HG03159 (cell line): Measurements from ENCODE around the gene AGAP3.

Source experiments
- ATAC-seq: cut with Tn5 transposase; IDR thresholded peaks from one replicate; pipeline ENCODE4 v1.9.1; 2021; ENCODE audit warnings: mild to moderate bottlenecking, moderate library complexity; ENCODE audit not compliant: unreplicated experiment

Gene AGAP3

DNA sequence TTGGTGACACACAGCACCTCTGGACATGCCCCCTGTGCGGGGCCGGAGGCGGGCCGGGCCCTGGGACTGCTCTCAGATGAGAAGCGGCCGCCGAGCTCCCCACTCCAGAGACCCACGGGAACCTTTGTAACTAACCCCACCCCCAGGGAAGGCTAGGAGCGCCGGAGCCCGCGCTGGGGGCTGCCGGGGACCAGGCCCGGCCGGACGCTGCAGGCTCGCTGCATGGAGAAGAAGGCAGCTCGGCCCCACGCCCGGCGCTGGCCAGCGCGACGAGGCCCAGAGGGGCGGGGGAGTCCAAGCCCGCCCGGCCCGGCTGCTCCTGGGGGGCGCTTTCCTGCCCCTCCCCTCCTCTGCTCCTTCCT lies 36.5 kb downstream of the AGAP3 start:
- no peak for ATAC-seq

DNA sequence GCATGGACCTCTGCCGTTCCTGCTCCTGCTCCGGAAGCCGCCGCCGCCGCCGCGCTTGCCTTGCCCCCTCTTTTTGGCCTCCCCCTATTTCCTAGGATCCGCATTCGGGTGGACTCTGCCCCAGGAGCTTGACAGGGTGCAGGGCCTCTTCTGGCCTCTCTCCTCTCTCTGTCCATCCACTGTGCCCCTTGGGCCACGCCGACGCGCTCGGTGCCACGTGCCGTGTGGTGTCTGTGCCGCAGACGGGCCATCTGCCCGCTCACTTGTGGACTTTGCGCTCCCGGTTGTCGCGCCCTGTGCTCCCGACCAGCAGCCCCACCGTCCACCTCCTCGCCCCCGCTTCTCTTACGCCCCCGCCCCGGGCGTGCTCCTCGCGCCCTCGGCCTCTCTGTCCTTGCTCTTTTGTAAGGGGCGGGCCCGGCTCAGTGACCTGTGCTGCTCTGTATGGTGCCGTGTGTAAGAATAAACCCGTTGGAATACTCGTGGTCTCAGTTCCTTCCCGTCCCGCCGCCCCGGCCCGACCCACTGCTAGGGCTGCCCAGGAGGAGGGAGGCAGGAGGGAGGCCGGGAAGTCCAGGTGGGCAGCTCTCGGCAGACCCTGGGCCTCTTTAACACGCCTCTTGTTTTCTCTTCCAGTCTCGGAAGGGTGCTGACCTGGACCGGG lies 37.0 kb downstream of the AGAP3 start:
- ATAC-seq: no peak

GRCh38 chr7:151123822-151124464 lies 37.7 kb downstream of the AGAP3 start:
- ATAC-seq: peak; percentile 89

GRCh38 chr7:151124481-151124880 lies 38.2 kb downstream of the AGAP3 start:
- no peak for ATAC-seq

DNA sequence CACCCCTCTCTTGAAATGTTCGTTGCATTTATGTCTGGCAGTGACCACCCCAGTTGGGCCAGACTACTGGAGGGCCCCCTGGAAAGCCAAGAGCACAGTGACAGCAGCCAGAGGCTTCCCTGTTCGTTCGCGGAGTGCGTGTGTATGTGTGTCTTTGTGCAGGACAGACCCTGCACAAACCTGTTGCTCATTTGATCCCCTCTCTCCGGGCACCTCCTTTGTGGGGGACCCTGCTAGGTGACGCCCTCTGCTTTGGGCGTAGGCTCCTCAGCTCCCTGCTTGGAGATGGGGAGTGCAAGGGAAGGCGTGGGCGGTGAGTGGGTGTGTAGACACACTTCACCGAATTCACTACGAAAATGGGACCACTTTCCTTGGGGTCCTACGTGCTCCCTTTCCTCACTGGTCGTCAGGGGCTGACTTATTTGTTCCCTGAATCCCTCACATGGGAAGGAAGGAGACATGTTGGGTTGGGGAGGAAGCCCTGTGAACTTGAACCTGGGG lies 38.7 kb downstream of the AGAP3 start:
- no peak for ATAC-seq

- no peak for ATAC-seq
These were observed 39.2 kb downstream of the AGAP3 start for GRCh38 chr7:151125470-151125845.

DNA sequence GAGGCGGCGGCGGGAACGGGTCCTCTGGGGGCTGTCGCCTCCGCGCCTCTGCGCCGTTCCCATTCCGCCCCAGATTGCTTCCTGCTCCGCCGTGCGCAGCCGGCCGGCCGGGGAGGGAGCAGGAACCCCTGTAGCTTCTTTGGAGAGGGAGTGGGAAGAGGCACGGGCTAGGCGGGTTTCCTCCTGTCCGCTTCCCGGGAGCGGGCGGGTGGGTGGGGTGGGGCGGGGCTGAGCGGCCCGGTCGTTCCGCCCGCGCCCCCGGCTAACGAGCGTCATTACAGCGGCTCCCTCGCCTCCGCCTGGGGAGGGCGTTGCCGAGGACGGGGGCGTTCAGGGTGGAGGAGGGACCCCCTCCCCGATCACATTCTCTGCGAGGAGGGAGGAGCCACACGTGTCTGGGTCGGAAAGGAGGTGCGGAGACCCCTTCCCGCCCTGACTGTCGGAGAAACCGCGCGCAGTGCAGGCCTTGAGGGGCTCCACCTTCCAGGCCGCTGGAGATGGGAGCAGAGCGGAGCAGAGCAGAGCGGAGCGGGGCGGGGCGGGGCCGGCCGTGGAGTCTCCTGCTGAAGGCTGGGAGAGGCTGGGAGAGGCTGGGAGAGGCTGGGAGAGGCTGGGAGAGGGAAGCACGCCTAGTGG lies 39.7 kb downstream of the AGAP3 start:
- no peak for ATAC-seq

- ATAC-seq: no peak
These were observed 40.3 kb downstream of the AGAP3 start for GRCh38 chr7:151126491-151127137.

GRCh38 chr7:151128144-151128543 lies 41.9 kb downstream of the AGAP3 start:
- no peak for ATAC-seq

GRCh38 chr7:151128716-151129115 lies 42.4 kb downstream of the AGAP3 start:
- ATAC-seq: no peak

DNA sequence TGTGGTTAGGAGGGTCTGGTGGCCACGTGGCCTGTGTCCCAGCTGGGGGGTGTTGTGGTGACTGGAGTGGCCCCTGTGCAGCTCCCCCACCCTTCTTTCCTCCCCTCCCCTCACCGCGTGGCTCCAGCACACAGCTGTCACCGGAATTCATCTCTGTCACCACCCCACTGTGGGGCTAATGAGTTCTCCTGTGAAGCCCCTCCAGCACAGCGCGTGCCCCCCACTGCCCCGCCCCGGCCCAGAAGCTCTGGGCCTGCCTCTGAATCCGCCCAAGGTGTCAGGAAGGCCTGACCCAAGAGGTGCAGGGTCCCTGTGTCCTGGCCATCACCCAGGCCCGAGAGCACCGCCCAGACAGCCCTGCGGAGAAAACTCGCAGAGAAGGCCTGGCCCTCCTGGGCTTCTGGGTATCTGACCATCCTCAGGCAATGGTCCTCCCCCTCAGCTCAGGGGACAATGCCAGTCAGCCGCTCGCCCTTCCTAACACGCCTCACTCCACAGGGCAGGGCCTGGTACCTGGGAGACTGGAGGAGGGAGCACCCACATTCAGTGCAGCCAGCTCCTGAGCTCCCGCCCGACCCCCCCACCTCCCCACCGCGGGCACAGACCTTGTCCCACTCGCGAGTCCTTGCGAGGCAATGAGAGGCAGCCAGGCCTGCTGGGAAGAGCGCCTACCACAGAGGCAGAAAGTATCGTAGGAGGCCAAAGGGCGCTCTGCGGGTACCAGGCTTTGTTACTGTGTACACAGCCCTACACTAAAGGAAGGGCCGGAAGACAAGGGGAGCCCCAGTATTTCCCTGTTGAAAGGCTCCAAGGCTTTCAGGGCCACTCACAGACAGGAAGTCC lies 43.1 kb downstream of the AGAP3 start:
- no peak for ATAC-seq

- no peak for ATAC-seq
These were observed 43.8 kb downstream of the AGAP3 start for GRCh38 chr7:151129960-151130591.

DNA sequence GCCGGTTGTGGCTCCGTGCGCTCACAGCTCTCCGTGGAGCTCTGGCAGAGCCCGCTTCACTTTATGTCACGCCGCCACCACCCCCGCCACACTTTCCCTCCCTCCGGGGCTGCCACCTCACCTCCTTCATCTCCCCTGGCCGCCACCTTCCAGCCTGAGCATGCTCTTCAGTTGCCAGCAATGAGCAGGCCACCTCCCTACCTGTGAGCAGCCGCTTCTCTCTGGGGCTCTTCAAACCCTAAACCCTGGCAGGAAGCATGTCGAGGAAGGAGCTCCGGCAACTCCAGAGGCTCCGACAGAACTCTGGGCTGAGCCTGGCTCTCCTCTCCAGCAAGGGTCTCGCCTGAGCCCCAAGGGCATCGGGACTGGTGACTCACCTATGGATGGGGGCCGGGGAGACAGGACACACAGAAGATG lies 44.5 kb downstream of the AGAP3 start:
- ATAC-seq: no peak

GRCh38 chr7:151131224-151131591 lies 44.9 kb downstream of the AGAP3 start:
- ATAC-seq: no peak

DNA sequence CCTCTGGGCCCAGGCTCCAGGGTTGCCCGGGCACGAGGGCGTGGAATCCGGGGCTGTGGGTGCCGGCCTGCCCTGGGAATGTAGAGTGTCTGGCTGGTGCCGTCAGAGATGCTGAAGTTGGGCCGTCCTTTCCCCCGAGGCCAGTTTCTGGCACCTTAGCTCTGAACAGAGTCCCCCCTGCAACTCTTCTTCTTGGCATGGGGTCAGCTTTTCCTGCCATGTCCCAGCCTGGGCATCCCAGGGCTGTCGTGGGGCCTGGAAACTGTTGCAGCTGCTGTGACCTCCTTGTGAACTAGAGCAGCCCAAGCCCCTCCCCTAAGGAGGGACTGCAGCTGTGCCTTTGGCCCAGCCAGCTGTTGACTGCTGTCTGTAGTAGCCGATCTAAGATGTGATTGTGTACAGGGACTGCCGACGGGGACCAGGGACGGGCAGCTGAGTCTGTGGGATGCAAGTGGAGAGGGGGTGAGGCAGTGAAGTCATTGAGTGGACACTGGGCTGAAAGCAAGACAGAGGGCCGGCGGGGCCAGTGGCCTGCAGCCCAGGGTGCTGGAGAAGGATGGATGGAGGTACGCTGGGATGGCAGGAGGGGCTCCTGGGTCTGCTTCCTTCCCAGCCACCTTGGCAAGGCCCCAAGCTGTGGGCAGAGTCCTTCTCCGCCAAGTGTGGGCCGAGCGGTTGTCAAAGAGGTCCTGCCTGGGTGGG lies 45.5 kb downstream of the AGAP3 start:
- no peak for ATAC-seq

- no peak for ATAC-seq
These were observed 46.4 kb downstream of the AGAP3 start for GRCh38 chr7:151132461-151133205.

DNA sequence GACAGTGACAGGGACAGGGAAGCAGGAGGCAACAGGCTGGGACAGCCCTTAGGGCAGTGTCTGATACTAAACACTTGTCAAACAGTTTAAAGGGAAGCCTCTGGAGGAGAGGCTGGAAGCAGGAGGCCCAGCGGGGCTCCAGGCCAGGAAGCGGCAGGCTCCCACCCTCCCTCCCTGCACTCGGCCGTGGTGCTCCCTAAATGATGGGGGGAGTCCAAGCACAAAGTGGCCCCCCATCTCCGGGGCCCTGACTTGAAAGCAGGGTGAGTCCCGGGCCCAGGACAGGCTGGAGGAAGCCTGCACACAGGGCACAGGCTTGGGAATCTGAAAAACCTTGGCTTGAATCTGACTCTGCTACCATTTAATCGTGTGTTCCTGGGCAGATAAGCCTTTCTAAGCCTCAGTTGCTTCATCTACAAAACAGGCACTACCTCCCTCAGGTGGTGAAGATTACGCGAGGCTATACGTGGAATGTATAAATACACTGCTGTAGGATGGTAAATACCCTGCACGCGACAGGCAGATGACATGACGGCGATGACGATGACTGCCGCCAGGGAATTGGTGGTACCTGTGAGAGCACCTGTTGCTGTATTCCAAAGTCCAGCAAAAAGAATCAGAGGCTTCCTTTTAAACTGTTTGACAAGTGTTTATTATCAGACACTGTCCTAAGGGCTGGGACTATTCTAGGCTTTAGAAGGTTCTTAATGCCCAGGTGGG lies 47.2 kb downstream of the AGAP3 start:
- ATAC-seq: no peak

DNA sequence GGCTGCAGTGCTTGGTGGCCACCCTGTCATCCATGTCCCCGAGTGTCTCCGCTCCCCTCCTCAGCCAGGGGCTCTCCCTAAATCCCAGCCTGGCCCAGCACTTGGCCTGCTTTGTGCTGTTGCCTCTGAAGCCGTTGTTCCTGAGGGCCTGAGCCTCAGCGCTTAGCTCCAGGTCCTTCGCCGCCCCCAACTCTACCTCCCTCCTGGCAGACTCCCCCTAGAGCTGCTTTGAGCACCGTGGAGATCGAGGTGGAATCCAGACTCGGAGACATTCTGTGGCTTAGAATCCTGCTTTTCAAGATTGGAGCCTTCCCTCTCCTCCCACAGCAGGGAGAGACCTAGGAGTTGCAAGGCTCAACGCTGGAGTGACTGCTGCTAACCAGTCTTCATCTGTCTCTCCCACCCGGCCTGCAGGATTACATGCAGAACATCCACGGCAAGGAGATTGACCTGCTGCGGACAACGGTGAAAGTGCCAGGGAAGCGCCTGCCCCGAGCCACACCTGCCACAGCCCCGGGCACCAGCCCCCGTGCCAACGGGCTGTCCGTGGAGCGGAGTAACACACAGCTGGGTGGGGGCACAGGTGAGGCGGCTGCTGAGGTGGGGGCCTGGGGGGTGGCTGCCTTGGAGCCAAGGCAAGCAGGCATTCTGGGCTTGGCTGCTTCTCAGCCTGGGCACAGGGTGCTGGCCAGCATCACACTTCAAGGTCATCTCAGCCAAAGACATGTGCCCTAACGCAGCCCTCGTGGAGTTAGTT lies 47.9 kb downstream of the AGAP3 start:
- no peak for ATAC-seq
